Measurements from ENCODE around the gene CLEC3B.

CLEC3B gene

DNA sequence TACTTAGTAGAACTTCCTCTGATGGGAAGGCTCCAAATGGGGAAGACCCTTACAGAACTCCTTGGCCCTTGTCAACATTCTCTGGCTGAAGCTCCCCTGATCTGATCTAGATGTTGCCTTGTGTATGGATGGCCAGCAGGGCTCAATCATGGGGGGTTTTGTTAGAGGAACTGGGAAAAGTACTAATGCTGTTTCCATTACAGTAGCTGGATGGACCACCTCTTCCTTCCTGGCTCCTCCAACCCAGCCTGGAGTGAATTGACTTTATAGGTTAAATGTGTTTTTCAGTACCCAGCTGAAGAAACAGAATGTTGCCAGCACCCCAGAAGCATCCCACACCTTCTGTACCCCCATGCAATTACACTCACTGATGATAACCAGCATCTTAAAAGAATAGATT is 22.7 kb upstream of the CLEC3B start:
- DNase-seq (ENCODE audit: low read depth in 2 of 2): no peak

GRCh38 chr3:45003859-45004258 is 22.2 kb upstream of the CLEC3B start:
- DNase-seq (ENCODE audit: low read depth in 2 of 2): no peak

- no peak for DNase-seq (ENCODE audit: low read depth in 2 of 2)
Observed at GRCh38 chr3:45007091-45007490, 19.0 kb upstream of the CLEC3B start.

DNA sequence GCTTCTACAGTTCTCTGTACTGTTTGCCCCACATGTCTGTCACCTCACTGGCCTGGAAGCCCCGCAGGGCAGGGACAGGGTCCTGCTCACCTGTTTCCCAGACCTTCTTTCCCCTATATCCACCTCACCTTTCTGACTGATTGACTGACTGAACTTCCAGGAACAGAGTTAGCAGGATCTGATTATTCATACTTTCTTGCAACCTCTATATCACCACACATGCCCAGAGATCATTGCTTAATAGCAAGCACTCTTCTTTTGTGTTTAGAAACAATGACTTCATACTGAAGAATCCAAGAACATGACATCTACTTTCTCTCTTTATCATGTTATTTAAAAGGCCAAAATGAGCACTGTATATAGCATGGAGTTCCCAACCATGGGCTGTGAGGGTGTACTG is 18.0 kb upstream of the CLEC3B start:
- no peak for DNase-seq (ENCODE audit: low read depth in 2 of 2)

DNA sequence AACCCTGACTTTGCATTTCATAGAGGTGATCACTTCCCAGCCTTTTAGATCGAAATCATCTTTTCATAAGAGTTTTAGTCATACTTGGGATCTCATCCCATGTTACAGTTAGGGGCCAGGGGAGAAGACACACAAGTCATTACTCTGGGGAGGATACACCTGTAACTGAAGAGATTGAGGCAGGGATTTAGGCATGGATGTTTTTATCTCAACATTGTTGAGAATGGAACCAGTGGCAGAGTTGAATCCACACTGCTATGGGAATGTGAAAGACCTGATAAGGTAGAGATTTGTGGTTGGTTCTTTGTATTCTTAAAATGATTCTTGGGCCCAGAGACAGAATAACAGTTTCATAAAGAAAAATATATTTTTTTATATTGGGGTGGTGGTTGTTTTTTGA is 16.2 kb upstream of the CLEC3B start:
- no peak for DNase-seq (ENCODE audit: low read depth in 2 of 2)

DNA sequence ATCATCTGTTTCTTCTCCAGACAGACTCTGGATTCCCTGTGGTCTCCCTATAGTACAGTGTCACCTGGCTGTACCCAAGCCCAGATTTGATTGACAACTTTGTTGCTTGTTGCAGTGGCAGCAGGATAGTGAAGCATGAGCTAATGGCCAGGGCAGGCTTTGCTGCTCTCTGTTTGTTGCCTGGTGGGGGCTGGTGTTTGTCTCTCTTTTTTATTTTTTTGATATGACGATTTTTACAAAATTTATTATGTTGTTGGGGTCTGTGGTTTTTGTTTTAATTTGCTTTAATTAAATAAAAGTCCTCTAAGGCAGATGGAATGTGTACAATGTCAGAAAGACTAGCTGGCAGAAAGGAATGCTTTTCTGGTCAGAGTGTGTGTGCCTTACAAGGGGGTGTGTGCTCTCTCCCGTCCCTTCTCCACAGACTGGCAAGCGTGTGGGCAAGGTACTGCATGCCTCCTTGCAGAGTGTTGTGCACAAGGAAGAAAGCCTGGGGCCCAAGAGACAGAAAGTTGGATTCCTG is 15.2 kb upstream of the CLEC3B start:
- DNase-seq (ENCODE audit: low read depth in 2 of 2): no peak

- no peak for DNase-seq (ENCODE audit: low read depth in 2 of 2)
Observed at GRCh38 chr3:45011756-45012508, 14.2 kb upstream of the CLEC3B start.

DNA sequence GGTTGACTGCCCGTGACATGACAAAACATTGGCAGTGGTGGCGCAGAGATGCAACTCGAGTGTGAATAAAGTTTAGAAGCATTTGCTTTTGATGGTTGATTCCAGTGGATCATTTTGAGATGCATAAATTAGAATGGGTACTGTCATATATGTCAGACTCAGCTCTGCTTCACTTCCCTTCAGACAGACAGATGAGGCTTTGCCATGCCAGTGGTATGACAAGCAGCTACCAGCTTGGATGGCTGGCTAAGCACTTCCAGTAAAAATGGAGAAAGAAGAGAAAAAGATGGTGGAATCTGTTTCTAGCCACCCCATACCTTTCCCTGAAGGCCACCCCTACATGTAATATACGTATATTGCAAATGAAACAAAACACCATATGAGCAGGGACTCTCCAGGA is 13.5 kb upstream of the CLEC3B start:
- no peak for DNase-seq (ENCODE audit: low read depth in 2 of 2)

DNA sequence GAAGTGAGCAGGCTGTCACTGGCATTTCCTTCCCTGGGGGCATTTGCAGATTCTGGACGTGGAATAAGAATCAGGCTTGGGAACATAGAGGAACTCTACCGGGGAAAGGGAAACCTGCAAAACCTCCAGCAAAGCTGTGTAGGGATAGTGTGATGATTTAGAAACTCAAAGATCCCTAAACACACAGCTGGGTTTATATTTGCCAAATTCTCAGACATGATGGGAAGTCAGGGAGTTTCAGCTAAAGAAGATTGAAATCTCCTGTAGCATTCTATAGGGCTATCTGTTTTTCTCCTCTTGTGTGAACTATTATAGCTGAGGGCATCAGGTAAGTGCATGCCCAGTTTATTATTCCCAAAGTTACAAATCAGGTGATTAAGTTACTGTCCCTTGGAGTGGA is 9.2 kb upstream of the CLEC3B start:
- DNase-seq (ENCODE audit: low read depth in 2 of 2): no peak

GRCh38 chr3:45017821-45018220 is 8.3 kb upstream of the CLEC3B start:
- no peak for DNase-seq (ENCODE audit: low read depth in 2 of 2)

DNA sequence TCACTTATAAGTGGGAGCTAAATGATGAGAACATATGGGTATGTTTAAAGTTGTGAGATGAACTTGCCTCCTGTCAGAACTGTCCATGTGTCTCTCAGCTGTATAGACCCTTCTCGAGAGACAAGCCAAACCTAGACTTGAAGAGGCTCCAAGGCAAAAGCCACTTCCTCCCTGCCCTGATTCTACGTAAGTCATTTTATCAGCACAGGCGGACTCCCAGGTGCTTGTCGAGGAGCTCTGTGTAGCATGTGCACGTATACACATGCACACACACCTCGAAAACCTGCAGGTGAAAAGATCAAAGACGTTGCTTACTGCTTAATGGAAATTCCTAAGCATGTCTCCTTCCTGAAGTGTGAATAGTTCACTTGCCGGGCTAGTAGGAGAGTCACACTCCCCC is 5.6 kb upstream of the CLEC3B start:
- DNase-seq (ENCODE audit: low read depth in 2 of 2): no peak

DNA sequence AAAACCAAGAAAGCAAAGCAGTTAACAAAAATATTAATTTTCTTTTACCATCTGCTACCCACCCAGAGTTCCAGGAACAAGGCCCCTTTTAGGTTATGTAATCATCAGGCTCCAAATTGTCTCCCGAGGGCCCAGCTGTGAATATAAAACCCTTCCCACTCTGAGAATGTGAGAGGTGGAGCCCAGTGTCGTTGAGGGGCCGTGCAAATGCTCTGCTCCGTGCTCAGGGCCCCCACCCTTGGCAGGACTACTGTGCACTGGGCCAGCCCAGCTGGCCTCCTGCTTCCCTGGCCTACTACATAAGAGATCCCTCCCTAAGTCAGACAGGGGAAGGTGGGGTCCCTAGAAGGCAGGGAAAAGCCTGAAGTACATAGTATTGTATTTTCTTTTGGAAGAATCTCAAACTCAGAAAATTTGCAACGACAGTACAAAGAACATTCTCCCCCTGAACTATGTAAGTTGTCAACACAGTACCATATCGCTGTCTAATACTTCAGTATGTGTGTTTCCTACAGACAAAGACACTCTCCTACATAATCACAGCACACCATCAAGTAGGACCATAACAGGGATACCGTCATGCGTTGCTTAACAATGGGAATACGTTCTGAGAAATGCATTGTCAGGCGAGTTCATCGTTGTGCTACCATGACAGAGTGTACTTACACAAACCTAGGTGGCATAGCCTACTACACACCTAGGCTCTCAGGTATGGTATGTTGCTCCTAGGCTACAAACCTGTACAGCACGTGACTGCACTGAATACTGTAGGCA is 4.4 kb upstream of the CLEC3B start:
- no peak for DNase-seq (ENCODE audit: low read depth in 2 of 2)

- DNase-seq (ENCODE audit: low read depth in 2 of 2): no peak
Observed at GRCh38 chr3:45023675-45024074, 2.4 kb upstream of the CLEC3B start.

DNA sequence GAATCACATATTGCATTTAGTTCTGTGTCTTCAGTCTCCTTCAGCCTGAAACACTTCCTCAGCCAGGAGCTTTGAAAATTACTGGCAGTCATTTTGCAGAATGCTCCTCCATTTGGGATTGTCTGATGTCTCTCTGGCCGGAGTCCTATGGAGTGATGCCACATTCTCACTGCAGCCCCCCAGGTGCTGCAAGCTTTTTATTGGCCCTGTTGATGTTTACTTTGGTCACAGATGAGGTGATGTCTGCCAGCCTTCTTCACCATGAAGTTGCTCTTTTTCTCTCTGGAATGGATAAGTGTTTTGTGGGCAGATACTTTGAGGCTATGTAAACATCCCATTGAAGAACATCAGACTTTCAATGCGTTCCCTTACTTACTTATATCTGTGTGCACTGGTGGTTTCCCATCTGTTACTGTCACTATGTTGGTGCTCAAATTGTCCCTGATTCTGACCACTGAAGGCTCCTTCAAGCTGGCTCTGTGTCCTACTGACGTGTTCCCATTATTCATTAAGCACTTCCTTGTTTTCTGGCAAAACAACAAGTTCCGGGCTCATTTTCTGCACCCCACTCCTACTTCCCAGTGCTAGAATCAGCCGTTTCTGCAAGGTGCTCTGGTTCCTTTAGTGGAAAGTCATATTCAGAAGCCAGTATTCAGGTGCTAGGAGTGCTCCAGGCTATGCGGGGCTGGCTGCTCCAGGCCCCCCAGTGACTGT is 1.4 kb upstream of the CLEC3B start:
- no peak for DNase-seq (ENCODE audit: low read depth in 2 of 2)

DNA sequence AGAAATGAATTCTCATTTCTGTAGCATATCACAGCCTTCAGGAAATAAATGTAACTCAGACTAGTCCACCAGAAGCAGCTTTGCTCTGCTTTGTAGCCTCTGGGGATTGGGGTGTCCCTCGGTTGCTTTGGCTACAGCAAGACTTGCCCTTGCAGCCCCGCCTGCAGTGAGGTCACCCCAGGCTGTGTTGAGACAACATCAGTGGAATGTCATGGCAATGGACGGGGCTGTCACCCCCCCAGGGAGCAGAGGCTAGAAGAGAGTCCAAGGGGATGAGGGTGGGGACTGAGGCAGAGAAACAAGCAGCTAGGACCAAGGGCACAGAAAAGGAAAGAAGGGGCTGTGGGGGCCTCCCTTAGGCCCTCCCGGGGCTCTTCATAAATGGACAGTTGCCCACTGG is 854 bp downstream of the CLEC3B start:
- DNase-seq (ENCODE audit: low read depth in 2 of 2): no peak

GRCh38 chr3:45027441-45027840 is 1.3 kb downstream of the CLEC3B start:
- no peak for DNase-seq (ENCODE audit: low read depth in 2 of 2)

DNA sequence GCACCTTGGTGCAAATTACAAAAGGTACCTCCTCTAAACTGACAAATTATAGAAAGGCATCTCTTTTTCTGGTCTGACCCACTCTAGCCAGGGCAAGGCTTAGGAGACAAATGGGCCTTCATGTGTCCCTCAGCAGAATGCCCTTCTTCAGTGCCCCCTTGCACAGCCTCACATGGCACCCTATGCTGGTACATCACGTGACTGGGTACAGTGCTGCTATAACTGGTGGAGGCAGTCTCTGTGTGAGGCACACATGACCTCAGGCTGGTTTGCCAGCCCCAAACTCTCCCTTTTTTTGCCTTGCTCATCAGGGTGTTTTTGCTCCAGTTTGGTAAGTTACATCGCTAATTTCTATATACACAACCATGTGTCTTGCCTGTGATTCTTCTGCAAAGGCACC is 3.1 kb downstream of the CLEC3B start:
- DNase-seq (ENCODE audit: low read depth in 2 of 2): no peak

GRCh38 chr3:45029661-45030060 is 3.6 kb downstream of the CLEC3B start:
- no peak for DNase-seq (ENCODE audit: low read depth in 2 of 2)

DNA sequence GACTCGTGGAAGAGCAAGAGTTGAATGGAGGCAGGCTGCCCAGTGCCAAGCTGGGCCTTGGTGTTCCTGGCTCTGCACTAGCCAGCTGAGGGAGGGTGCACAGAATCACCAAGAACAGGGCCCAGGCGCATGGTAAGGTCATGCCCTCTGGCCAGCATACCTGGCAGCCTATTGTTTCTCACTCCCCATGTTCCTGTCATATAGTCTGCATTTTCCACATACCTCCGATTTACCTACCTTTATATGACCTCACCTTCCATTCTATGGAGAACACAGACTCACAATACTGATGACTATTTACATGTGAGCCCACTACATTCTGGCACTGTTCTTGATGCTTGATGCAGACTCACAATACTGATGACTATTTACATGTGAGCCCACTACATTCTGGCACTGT is 5.4 kb downstream of the CLEC3B start:
- DNase-seq (ENCODE audit: low read depth in 2 of 2): no peak

DNA sequence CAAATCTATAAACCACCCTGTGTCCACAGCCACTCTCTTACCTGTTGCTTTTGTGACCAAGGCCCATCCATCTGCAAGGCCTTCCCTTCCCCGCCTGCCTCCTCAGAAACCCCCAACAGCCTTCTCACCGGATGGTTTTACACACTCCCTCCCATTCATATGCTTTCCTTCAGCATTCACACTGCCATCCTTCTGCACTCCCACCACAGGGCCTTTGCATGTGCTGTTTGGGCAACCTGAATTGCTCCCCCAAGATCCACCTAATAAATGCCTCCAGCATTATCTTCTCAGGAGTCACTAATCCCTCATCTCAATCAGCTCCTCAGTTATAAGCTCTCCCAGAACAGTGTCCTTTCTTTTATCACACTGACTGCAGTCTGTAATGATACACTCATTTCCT is 6.0 kb downstream of the CLEC3B start:
- no peak for DNase-seq (ENCODE audit: low read depth in 2 of 2)

DNA sequence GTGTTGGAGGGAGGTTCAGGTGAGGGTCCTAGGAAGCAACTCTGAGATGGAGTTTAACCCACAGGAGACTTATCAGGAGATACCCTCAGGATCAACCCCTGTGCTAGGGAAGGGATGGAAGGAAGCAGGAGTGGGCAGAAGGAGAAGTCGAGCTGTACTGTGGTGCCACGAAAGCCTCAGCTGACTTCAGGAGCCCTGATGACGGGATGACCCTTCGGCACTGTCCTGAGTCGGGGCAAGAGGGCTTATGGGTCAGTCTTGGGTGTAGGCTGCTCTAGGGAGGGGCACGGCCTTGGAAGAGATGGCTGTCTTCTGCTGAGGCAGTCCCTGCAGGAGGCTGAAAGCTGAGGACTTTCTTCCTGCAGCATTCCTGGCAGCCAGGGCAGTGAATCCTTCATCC is 7.7 kb downstream of the CLEC3B start:
- DNase-seq (ENCODE audit: low read depth in 2 of 2): no peak

DNA sequence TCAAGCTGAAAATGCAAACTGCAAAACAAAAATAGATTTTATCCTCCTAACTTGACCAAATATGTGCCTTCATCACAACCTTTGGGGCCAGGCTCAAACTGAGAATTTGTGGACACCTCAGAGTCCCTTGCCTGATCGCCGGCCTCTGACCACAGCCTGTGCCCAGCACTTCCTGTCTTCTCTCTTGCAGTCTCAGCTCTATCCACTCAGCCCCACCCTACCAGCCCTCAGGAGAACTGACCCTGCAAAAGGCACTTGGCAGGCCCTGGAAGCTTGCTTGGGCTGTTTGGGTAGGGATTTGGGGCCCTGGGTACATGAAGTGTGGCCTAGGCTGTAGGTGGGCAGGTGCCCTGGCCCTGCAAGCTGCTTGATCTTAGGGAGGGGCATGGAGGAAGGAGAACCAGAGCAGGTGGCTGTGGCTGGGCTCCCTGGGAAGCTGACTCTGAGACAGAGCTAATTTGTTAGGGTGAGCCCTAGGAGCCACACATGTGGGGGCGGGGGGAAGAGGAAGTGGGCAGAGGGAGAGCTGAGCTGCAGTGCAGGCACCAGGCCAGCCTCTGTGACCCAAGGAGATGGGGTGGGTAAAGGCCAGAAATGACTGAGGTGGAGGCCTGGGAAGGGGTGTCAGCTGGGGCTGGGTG is 8.6 kb downstream of the CLEC3B start:
- no peak for DNase-seq (ENCODE audit: low read depth in 2 of 2)
